ENCODE results near the gene AZGP1.
"Not testable (repeated sequence)": the region's sequence is repeated elsewhere in the genome, so short reads cannot be mapped to it uniquely, and the experiment has no call there.

Gene AZGP1

DNA sequence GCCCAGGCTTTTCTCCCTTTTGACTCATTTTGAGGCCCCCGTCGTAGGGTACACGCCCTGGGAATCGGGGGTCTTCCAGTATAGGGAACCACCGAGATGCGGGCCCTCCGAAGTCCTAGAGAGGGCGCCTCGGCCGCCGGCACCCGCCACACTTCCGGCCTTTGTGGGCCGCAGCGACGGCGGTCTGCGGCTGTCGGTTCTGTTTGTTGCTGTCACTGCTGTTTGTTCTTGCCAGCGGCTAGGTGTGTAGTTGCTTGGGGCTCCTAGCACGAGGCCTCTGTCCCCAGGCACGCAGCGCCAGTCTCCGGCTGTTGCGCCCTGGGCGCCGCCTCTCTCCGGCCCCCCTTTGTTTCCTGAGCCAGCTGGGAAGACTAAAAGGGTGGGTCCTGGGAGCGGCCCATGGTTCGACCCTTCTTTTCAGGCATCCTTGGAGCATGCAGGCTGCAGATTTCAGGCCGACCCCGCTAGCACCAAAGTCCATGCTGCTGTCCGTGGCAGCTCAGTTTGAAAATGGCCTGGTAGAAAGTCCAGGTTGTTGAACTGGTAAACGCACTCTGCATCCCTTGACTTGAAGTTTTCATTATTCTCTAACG lies 21.8 kb upstream of the AZGP1 start:
- DNase-seq (ENCODE audit: low spot score): no peak

DNA sequence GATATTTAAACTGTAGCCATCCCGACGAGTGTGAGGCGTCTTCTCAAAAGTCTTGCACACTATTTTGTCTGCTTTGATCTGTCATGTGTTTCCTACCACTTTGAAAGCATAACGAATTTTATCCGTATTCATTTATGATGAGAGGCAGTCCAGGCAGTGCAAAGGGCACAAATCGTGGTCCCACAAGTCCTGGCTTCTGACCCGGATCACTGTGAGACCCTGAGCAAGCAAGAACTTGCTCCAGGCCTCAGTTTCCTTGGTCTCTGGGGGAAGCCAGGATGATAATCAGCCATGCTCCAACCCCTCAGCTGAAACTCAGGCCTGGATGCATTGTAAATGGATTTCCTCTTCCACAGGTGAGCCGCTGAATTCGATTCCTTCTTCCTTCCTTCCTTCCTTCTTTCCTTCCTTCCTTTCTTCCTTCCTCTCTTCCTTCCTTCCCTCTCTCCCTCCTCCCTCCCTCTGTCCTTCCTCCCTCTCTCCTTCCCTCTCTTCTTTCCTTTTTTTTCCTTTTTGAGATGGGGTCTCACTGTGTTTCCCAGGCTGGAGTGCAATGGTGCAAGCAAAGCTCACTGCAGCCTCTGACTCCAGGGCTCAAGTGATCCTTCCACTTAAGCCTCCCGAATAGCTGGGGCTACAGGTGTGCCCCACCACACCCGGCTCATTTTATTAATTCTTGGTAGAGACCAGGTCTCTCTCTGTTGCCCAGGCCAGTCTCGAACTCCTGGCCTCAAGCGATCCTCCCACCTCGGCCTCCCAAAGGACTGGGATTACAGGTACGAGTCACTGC lies 21.1 kb upstream of the AZGP1 start:
- no peak for DNase-seq (ENCODE audit: low spot score)

DNA sequence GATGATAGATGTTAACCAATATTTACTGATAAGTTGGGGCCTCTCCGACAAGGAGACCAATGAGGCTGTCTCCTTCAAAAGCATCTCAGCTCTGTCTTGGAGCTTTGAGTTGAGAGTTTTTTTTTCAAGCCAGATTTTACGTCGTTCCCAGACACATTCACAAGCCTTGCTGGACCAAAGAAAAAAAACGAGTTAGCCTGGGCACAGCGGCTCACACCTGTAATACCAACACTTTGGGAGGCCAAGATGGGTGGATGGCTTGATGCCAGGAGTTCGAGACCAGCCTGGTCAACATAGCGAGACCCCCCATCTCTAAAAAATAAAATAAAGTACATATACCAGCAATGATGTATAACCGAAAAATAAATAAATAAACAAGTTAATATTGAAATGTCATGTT lies 19.0 kb upstream of the AZGP1 start:
- DNase-seq (ENCODE audit: low spot score): no peak

DNA sequence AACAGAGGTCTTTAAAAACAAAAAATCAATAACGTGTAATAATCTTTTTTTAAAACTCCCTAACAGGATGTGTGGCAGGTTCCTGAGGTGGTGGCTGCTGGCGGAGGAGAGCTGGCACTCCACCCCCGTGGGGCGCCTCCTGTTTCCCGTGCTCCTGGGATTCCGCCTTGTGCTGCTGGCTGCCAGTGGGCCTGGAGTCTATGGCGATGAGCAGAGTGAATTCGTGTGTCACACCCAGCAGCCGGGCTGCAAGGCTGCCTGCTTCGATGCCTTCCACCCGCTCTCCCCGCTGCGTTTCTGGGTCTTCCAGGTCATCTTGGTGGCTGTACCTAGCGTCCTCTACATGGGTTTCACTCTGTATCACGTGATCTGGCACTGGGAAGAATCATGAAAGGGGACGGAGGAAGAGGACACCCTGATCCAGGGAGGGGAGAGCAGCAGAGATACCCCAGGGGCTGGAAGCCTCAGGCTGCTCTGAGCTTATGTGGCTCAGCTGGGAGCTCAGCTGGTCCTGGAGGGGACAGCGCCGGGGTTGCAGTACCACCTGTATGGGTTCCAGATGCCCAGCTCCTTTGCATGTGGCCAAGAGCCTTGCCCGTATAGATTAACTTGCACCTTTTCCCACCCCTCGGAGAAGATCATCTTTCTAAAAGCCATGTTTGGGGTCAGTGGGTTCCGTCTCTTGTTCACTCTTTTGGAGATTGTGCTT lies 16.7 kb upstream of the AZGP1 start:
- DNase-seq (ENCODE audit: low spot score): no peak

DNA sequence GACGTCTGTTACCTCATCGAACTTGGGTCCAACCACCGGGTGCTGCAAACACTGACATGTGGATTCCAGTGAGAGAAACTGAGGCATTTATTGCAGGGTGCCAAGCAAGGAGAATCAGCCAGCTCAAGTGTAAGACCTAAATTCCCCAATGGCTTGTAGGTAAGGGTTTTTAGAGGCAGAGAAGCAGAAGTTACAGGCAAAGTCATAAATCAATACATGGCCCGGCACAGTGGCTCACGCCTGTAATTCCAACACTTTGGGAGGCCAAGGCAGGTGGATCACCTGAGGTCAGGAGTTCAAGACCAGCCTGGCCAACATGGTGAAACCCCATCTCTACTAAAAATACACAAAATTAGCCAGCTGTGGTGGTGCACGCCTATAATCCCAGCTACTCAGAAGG lies 15.7 kb upstream of the AZGP1 start:
- not testable (repeated sequence) for DNase-seq (ENCODE audit: low spot score)

DNA sequence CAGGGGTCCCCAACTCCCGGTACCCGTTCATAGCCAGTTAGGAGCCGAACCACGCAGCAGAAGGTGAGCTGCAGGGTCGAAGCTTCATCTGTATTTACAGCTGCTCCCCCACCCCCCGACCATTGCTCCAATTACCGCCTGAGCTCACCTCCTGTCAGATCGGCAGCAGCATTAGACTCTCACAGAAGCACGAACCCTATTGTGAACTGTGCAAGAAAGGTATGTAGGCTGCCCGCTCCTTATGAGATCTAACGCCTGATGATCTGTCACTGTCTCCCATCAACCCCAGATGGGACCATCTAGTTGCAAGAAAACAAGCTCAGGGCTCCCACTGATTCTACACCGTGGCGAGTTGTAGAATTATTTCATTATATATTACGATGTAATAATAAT lies 14.6 kb upstream of the AZGP1 start:
- no peak for DNase-seq (ENCODE audit: low spot score)

DNA sequence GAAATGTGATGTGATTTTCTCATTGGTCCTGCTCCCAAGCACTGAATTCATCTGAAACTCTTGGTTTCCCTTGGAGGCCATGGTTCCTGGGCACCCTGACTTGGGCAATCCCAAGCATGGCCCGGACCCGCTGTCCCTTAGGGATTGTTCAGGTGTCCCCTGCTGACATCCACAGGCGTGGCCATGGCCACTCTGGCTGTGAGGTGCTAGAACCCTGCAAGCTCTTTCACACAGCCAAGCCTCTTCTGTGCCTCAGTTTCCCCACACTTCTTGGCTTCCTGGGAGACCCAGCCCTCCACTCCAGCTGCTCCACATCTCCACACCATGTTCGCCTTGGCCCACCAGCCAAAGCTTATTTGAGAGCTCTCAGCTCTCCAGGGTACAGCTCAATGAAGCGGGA lies 12.0 kb upstream of the AZGP1 start:
- no peak for DNase-seq (ENCODE audit: low spot score)

DNA sequence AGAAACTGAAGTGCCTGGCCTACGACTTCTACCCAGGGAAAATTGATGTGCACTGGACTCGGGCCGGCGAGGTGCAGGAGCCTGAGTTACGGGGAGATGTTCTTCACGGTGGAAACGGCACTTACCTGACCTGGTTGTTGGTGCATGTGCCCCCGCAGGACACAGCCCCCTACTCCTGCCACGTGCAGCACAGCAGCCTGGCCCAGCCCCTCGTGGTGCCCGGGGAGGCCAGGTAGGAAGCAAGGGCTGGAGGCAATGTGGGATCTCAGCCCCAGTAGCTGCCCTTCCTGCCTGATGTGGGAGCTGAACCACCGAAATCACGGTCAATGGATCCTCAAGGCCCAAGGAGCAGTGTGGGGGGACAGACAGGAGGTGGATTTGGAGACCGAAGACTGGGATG lies 11.5 kb upstream of the AZGP1 start:
- not testable (repeated sequence) for DNase-seq (ENCODE audit: low spot score)

DNA sequence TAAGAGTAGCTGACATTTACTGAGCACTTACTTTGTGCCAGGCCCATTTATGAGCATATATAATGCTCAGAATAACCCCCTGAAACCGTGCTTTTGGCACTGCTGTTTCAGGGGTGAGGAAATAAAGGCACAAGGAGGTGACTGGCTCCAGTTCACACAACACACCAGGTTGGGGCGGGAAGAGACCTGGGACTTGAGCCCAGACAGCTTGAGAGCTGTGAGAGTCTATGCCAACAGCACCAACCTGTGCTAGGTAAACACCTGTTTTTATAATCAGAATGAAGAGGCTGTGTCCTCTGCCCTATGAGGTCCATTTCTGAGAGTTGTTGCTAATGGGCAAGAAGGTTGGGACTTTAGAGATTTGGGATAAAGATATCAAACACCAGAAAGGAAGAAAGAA lies 8.8 kb upstream of the AZGP1 start:
- DNase-seq (ENCODE audit: low spot score): no peak

DNA sequence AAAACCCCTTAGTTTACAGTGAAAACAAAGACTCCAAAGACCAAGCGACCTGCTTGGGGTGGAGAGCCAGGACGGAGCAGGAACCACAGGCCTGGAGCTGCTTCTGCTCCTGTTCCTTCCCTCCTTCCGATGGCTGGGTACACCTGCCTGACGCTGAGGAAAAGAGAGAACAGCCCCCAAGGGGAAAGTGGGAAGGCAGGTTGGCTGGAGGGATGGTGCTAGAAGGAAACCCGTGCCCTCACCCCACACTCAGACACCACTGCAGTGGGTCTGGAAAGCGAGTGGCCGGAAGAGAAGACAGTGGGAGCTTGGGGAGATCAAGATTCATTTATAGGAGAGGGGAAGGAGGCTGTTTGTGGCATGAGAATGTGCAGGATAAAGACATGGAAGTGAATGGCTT lies 5.2 kb upstream of the AZGP1 start:
- not testable (repeated sequence) for DNase-seq (ENCODE audit: low spot score)

DNA sequence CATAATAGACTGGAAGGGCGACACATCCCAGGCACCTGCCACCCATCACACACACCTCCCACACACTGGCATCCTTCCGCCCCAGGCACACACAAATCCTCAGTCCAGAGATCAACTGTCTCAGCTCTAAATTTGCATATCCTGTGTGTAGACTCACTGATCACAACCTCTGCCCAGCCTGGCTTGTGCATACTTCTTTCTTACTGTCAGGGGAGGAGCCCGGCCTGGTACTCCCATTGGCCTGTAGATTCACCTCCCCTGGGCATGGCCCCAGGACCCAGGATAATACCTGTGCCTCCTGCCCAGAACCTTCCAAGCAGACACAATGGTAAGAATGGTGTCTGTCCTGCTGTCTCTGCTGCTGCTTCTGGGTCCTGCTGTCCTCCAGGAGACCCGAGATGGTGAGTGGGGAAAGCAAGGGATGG lies 4.6 kb upstream of the AZGP1 start:
- not testable (repeated sequence) for DNase-seq (ENCODE audit: low spot score)

DNA sequence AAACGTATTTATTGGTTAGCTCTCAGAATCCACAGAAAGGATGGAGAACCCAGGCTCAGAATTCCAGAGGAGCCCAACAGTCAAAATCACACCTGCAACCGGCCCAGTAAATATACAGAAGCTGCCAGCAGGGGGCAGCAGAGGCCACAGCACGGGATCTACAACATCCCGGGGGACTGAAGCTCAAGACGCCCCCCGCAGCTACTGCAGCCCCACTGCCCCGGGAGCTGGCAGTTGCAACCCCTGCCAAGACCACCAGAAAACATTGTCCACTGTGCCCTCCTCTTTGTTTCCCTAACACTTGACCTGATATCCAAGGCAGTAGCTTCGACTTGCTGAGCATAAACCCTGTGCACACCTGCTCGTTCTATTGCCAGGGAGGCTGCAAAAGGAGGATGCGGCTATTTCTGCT lies 4.0 kb upstream of the AZGP1 start:
- peak; percentile 45 for DNase-seq (ENCODE audit: low spot score)

DNA sequence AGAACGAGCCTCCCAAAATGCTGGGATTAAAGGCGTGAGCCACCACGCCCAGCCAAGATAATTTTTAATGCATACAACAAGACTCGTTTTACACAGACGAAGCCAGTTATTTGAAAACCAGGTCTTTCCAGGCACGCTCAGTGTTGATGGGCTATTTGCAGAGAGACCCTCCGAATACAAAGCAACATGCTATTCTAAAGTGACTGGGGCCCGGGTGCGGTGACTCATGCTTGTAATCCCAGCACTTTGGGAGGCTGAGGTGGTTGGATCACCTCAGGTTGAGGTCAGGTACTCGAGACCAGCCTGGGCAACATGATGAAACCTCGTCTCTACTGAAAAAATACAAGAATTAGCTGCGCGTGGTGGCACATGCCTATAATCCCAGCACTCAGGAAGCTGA lies 795 bp upstream of the AZGP1 start:
- DNase-seq (ENCODE audit: low spot score): no peak

DNA sequence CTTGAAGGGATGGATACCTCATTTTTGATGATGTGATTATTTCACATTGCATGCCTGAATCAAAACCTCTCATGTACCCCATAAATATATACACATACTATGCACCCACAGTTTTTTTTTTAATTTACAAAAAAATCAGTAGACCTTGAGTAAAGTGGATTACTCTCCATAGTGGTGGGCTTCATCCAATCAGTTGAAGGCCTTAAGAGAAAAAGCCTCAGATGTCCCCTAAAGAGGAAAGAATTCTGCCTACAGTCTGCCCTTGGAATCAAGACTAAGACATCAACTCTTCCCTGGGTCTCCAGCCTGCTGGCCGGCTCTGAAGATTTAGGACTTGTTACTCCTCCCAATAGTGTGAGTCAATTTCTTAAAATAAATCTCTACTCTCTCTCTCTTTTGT lies 1.1 kb downstream of the AZGP1 start:
- no peak for DNase-seq (ENCODE audit: low spot score)

DNA sequence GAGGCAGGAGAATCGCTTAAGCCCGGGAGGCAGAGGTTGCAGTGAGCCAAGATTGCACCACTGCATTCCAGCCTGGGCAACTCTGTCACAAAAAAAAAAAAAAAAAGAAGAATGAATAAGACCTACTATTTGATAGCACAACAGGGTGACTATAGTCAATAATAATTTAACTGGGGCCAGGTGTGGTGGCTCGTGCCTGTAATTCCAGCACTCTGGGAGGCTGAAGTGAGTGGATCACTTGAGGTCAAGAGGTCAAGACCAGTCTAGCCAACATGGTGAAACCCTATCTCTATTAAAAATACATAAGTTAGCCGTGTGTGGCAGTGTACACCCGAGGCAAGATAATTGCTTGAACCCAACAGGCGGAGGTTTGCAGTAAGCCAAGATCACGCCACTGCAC lies 2.0 kb downstream of the AZGP1 start:
- DNase-seq (ENCODE audit: low spot score): not testable (repeated sequence)

DNA sequence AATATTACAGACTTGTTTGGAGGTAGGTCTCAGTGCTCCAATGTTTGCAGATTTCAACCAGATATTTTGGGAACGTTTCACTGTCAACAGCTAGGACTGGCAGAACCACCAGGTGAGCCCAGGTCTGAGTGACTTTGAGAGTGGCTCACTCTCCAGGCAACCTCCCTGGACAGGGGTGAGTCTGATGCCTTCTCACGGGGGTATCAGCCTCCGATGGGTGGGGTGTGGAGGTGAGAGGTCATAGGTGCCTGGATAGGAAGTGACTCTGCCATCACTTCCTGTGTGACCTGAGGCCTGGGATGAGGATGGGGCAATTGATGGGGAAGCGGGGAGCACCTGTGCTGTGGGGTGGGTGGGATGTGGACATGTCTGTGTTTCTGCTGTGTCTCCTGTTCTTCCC lies 4.6 kb downstream of the AZGP1 start:
- no peak for DNase-seq (ENCODE audit: low spot score)

DNA sequence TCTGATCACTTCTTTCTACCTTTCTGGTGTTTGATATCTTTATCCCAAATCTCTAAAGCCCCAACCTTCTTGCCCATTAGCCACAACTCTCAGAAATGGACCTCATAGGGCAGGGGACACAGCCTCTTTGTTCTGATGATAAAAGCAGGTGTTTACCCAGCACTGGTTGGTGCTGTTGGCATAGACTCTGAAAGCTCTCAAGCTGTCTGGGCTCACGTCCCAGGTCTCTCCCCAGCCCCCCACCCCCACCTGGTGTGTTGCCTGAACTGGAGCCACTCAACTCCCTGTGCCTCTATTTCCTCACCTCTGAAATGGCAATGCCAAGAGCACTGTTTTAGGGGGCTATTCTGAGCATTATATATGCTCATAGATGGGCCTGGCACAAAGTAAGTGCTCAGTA lies 6.0 kb downstream of the AZGP1 start:
- not testable (repeated sequence) for DNase-seq (ENCODE audit: low spot score)

DNA sequence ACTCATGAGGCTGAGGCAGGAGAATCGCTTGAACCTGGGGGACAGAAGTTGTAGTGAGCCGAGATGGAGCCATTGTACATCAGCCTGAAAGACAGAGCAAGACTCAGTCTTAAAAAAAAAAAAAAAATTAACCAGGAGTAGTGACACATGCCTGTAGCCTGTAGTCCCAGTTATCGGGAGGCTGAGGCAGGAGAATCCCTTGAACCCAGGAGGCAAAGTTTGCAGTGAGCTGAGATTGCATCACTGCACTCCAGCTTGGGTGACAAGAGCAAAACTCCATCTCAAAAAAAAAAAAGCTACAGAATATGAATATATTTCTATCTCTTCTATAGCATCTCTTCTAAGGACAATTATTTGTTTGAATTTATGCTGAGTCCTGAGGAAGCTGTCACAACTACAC lies 6.5 kb downstream of the AZGP1 start:
- DNase-seq (ENCODE audit: low spot score): no peak

DNA sequence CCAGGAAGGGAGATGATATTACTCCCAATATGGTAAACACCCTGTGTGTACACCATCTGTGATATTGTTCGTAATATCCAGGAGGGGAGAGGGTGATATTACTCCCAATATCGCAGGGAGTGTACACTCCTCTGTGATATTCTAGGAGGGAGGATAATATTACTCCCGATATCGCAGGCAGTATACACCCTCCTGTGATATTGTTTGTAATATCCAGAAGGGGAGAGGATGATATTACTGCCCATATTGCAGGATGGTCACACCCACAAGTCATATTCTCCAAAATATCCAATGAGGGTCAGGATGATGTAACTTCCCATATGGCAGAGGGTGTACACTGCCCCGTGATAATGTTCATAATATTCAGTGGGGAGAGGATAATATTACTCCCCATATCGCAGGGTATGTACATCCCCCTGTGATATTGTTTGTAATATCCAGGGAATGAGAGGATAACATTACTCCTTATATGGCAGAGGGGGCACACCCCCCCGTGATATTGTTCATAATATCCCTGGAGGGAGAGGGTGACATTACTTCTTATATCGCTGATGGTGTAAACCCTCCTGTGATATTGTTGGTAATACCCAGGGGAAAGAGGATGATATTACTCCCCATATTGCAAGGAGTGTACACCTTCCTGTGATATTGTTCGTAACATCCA lies 17.1 kb downstream of the AZGP1 start:
- no peak for DNase-seq (ENCODE audit: low spot score)

DNA sequence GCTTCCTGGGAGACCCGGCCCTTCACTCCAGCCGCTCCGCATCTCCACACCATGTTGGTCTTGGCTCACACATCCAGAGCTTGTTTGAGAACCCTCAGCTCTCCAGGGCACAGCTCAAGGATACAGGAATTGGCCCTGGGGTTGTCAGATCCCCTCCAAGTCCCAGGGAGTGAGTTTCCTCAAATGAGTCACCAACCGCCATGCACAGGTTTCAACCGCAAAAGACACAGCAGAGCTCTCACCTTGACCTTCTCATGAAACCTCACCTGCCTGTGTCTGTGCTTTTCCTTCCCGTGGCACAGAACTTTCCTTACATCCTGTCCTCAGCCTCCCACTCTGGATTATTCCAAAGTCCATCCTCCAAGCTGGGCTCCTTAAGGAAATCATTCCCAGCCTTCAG lies 20.6 kb downstream of the AZGP1 start:
- no peak for DNase-seq (ENCODE audit: low spot score)

DNA sequence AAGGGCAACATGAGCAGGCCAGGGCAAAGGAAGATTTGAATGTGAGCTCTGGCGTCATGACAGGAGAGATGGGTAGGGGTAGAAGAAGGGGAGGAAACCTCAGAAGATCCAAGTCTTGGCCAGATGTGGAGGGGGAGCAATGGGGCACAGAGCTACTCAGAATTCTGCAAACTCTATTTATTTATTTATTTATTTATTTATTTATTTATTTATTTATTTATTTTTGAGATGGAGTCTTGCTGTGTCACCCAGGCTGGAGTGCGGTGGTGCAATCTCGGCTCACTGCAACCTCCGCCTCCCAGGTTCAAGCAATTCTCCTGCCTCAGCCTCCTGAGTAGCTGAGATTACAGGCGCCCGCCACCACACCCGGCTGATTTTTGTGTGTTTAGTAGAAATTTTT lies 21.2 kb downstream of the AZGP1 start:
- not testable (repeated sequence) for DNase-seq (ENCODE audit: low spot score)

DNA sequence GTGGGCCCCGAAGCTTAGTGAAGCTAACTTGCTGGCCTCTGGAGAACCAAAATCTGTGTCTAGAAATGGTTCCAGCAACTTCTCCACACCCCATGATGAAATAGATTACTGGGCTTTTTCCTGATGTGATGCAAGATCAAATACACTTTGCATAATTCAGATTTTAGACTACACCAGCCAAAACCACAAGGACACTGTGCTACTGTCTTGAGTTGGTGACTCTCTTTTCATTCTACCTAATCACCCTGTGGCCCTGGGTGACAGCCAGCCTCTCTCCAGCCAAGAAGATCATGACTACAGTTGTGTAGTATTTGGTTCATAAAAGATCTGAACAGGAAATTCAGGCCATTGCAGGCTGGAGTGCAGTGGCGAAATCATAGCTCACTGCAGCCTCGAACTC lies 22.2 kb downstream of the AZGP1 start:
- DNase-seq (ENCODE audit: low spot score): no peak

DNA sequence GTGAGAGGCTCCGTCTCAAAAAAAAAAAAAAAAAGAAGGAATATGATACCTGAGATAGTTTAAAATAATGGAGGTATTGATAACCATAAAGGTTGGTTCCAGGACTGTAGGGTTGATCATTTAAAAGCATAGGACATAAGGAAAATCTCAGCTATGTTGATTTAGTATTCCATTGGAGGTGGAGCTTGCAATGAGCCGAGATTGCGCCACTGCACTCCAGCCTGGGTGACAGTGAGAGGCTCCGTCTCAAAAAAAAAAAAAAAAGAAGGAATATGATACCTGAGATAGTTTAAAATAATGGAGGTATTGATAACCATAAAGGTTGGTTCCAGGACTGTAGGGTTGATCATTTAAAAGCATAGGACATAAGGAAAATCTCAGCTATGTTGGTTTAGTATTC lies 23.2 kb downstream of the AZGP1 start:
- not testable (repeated sequence) for DNase-seq (ENCODE audit: low spot score)

Data from hematopoietic multipotent progenitor cell treated with erythropoietin and hydrocortisone succinate and interleukin-3 and kit ligand, for 15 days (in vitro differentiated cells).